Measurements from ENCODE around the gene MAP4K4. TPM values are rescaled to one million over a fixed set of nuclear protein-coding genes. Genes with fewer than 3 reads are reported as not detected.

MAP4K4 gene
- total and polyA plus RNA-seq, 5 donors, result 30.8 to 64.5 (median 61.7) TPM

DNA sequence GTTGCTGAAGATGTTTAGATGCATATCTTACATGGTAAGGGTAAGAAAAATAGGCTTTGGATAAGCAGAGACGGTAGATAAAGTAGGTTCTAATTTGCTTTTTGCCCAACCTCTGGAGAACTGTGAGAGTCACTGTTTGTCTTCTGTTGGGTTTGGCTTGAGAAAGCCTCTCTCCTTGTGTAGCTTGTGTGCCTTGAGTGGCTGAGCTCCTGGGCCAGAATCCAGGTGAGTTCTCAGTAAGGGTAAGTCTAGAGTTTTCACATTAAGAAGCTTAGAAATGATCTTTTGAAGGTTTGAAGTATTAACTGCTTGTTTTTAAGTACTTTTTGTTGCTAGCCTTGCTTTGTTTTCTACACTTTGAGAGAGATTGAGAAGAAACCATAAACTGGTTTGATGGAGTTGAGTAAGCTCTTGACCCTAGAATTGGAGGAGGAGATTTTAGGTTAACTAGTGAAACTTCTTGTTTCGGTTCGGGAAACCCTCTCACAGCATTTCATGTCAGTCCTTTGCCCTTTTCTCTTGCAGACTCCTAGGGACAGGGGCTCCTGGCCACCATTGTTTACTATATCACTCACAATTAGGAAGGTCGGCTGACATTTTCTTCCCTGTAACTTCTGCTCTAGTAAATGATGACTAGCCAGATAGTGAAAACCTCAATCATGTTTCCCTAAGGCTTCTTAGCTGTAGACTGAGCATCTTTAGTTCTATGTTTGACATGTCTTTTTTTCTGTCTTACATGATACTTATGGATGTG, 26.0 kb downstream of the MAP4K4 start:
- WGBS, result 85% methylated on average over 4 of the region's 4 CpGs
- Histone ChIP-seq H3K4me3 (ENCODE audit: low read length) (no peak overlapping the region), H3K27me3 (ENCODE audit: control insufficient read depth, insufficient read depth) (no peaks in the 10 kb centered on the region), H3K4me1 (ENCODE audit: control insufficient read depth, insufficient read depth, low read length) (peaks cover 18% of the 10 kb centered on the region), H3K27ac (ENCODE audit: low read length) (no peak overlapping the region), H3K9me3 (ENCODE audit: control insufficient read depth, low read length) (no peaks in the 10 kb centered on the region)
- DNase-seq (no peak), ATAC-seq (no peak)
- intact Hi-C loops (cut with DNase I), result no loop called here

DNA sequence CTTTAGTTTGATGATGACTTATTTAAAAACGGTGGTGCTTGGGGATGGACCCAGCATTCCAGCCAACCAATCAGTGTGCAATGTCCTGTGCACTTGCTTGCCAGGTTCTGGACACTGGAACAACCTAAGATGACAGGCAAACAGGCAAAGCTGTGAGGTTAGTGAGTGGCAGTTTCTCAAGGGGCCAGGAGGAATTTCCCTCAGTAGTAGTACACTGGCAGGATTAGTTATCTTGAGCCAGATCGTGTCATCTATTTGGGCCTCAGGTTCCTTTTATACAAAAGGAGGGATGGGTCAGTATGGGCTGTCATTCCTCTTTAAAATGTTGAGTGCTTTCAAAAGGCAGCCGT, 26.6 kb downstream of the MAP4K4 start:
- ATAC-seq (no peak), DNase-seq (no peak)
- WGBS, result 34% methylated on average over 3 of the region's 3 CpGs
- no peak overlapping the region for H3K4me3 ChIP-seq (ENCODE audit: low read length)
- no peaks in the 10 kb centered on the region for H3K27me3 ChIP-seq (ENCODE audit: control insufficient read depth, insufficient read depth)
- H3K4me1 ChIP-seq (ENCODE audit: control insufficient read depth, insufficient read depth, low read length), result peaks cover 14% of the 10 kb centered on the region
- intact Hi-C loops (cut with DNase I), result no loop called here
- H3K27ac ChIP-seq (ENCODE audit: low read length), result no peak overlapping the region
- H3K9me3 ChIP-seq (ENCODE audit: control insufficient read depth, low read length), result no peaks in the 10 kb centered on the region

DNA sequence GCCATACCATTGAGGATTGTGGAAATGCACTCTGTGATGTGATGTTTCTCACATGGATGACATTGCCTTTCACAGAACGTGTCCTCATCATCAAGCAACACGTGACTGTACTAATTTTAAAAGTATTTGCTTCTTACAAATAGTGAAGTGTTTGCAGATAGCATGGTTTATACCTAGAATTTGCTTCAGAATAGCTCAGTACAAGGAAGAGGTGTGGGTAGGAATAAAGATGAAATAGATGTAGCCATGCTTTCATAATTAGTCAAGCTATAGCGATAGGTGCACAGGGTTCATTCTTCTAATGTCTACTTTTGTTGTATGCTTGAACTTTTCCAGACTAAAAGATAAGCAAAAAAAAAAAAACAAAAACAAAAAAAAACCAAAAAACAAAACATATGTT, 27.5 kb downstream of the MAP4K4 start:
- peaks cover 16% of the 10 kb centered on the region for H3K4me1 ChIP-seq (ENCODE audit: control insufficient read depth, insufficient read depth, low read length)
- H3K9me3 ChIP-seq (ENCODE audit: control insufficient read depth, low read length), result no peaks in the 10 kb centered on the region
- intact Hi-C loops (cut with DNase I), result no loop called here
- no peak for ATAC-seq
- no peaks in the 10 kb centered on the region for H3K27me3 ChIP-seq (ENCODE audit: control insufficient read depth, insufficient read depth)
- no peak overlapping the region for H3K27ac ChIP-seq (ENCODE audit: low read length)
- no peak overlapping the region for H3K4me3 ChIP-seq (ENCODE audit: low read length)
- WGBS, result 67% methylated on average over 3 of the region's 3 CpGs
- DNase-seq, result no peak

DNA sequence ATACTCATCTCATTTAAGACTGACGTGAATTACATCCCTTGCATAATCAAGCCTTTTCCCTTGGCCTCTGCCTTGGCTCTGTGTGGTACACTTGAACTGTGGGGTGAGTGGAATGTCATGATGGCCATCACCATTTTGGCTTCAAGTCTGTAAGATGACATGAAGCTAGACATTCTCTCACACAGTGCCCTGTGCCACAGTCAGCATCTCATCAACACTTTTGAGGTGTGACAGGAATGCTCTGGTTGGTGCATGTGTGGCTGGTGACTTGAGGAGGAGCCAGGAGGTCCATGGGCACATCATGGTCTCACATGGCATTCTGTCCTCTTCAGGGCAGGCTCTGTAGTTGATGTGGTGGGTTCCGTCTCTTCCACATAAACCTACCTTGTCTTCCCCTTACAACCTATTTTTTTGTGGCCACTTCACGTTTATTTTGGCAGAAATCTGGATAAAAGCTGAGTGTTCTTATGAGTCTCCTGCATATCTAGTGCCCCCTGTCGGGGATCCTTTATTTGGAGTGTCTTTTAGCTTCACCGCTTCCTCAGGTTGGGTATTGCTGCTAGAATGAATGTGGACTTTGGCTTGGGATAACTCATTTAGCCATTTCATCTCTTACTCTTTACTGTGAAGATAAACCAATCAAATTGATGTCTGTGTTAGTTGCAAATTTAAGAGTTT, 28.1 kb downstream of the MAP4K4 start:
- DNase-seq, result peak in 1 of 3 donors; percentile 60
- H3K27me3 ChIP-seq (ENCODE audit: control insufficient read depth, insufficient read depth), result no peaks in the 10 kb centered on the region
- ATAC-seq, result peak; percentile 74 to 84
- H3K4me1 ChIP-seq (ENCODE audit: control insufficient read depth, insufficient read depth, low read length), result peaks cover 16% of the 10 kb centered on the region
- intact Hi-C loops (cut with DNase I), result no loop called here
- 61% methylated on average over 5 of the region's 5 CpGs for WGBS
- H3K4me3 ChIP-seq (ENCODE audit: low read length), result no peak overlapping the region
- H3K9me3 ChIP-seq (ENCODE audit: control insufficient read depth, low read length), result no peaks in the 10 kb centered on the region
- no peak overlapping the region for H3K27ac ChIP-seq (ENCODE audit: low read length)

DNA sequence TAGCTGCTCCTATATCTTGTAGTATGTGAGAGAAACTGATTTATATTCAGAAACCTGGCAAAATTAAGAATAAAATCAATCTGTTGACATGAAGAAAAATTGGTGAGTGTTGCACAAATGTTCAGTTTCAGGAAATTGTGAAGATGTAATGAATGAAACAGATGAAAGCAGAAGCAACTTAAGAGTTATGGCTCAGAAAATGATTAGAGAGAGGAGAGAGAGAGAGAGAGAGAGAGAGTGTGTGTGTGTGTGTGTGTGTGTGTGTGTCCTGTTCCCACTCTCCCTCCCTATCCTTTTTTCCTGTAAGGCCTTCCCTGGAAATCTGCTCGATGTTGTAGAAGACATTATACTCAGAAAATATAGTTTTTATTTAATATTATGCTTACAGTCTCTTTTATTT, 31.4 kb downstream of the MAP4K4 start:
- DNase-seq (no peak), ATAC-seq (no peak)
- Histone ChIP-seq H3K4me1 (ENCODE audit: control insufficient read depth, insufficient read depth, low read length) (peaks cover 26% of the 10 kb centered on the region), H3K9me3 (ENCODE audit: control insufficient read depth, low read length) (no peaks in the 10 kb centered on the region), H3K27ac (ENCODE audit: low read length) (no peak overlapping the region), H3K27me3 (ENCODE audit: control insufficient read depth, insufficient read depth) (no peaks in the 10 kb centered on the region), H3K4me3 (ENCODE audit: low read length) (no peak overlapping the region)
- intact Hi-C loops (cut with DNase I), result no loop called here
- 25% methylated on average over 1 of the region's 1 CpG for WGBS

DNA sequence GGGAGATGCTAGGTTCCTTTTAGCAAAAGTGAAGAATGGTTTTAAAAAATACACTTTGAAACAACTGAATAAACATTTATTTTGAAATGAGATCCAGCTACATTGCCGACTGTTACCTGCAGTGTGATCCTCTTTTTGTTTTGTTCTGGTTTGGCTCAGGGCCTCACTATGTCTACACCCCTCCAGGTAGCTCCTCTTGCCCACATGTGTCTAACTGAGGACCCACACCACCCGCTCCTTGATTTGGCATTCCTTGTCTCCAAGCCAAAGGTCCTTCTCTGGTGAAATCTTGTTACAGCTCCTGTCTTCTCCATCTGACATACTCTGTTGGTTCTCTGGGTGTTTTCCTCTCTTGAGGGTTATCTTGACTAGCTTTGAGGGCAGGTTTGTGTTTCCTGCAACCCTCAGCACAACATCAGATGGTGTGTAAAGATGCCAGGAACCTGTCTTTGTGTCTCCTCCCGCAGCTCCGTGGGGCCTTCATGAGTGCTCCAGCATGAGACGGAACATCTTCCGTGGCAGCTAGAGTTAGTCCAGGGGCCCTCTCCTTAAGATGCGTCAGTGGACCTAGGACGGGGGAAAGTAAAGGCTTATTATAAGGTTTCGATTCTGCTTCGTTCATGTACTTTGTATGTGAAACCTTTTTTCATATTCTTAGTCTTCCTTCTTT, 32.1 kb downstream of the MAP4K4 start:
- Histone ChIP-seq H3K27ac (ENCODE audit: low read length) (no peak overlapping the region), H3K4me1 (ENCODE audit: control insufficient read depth, insufficient read depth, low read length) (peaks cover 23% of the 10 kb centered on the region), H3K9me3 (ENCODE audit: control insufficient read depth, low read length) (no peaks in the 10 kb centered on the region), H3K4me3 (ENCODE audit: low read length) (no peak overlapping the region), H3K27me3 (ENCODE audit: control insufficient read depth, insufficient read depth) (no peaks in the 10 kb centered on the region)
- ATAC-seq (no peak), DNase-seq (no peak)
- intact Hi-C loops (cut with DNase I), result no loop called here
- 71% methylated on average over 10 of the region's 10 CpGs for WGBS

DNA sequence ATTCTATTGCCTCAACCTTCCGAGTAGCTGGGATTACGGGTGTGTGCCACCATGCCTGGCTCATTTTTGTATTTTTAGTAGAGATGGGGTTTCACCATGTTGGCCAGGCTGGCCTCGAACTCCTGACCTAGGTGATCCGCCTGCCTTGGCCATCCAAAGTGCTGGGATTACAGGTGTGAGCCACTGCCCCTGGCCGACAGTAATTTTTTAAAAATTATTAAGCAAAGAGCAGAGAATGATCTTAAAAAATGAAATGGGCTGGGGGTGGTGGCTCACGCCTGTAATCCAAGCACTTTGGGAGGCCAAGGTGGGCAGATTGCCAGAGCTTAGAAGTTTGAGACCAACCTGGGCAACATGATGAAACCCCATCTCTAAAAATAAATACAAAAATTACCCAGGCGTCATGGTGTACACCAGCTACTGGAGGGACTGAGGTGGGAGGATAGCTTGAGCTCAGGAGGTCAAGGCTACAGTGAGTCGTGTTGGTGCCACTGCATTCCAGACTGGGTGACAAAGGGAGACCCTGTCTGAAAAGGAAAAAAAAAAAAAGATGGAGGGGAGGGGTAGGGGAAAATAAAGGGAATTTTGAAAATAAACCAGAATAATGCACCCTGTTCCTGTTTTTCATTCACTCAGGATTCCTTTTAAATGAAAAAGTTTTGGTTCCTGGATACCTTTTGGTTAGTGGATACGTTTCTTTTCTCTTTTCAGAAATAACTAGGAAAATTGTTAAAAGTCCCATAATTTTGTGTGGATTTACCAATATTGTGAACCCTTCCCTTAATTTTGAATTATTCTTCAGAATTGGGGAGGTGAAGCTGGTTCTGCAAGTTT, 33.9 kb downstream of the MAP4K4 start:
- Histone ChIP-seq H3K4me1 (ENCODE audit: control insufficient read depth, insufficient read depth, low read length) (peaks cover 33% of the 10 kb centered on the region), H3K9me3 (ENCODE audit: control insufficient read depth, low read length) (no peaks in the 10 kb centered on the region), H3K27ac (ENCODE audit: low read length) (no peak overlapping the region), H3K4me3 (ENCODE audit: low read length) (no peak overlapping the region), H3K27me3 (ENCODE audit: control insufficient read depth, insufficient read depth) (no peaks in the 10 kb centered on the region)
- WGBS, result 80% methylated on average over 9 of the region's 9 CpGs
- intact Hi-C loops (cut with DNase I), result no loop called here
- ATAC-seq, result no peak
- DNase-seq, result no peak

DNA sequence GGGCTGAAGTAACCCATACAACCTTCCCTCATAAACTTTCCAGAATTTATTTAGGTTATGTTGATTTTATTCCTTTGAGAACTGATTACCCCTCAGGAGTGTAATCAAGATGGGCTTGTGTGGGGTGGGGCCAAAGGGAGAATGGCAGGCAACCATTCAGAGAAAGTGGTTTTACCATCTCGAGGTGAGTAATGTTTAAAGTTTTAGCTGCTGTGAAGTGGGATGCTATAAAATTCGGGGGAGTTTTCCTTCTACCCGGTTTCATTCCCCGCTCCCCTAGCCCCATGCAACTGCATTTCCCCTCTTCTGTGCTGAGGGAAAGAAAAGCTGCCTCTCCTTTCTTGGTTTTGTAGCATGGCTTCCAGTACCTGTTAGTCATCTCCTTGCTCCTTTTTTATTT, 34.7 kb downstream of the MAP4K4 start:
- intact Hi-C loops (cut with DNase I), result no loop called here
- peaks cover 33% of the 10 kb centered on the region for H3K4me1 ChIP-seq (ENCODE audit: control insufficient read depth, insufficient read depth, low read length)
- H3K4me3 ChIP-seq (ENCODE audit: low read length), result no peak overlapping the region
- ATAC-seq (no peak), DNase-seq (no peak)
- 80% methylated on average over 4 of the region's 4 CpGs for WGBS
- no peaks in the 10 kb centered on the region for H3K27me3 ChIP-seq (ENCODE audit: control insufficient read depth, insufficient read depth)
- no peaks in the 10 kb centered on the region for H3K9me3 ChIP-seq (ENCODE audit: control insufficient read depth, low read length)
- H3K27ac ChIP-seq (ENCODE audit: low read length), result no peak overlapping the region

DNA sequence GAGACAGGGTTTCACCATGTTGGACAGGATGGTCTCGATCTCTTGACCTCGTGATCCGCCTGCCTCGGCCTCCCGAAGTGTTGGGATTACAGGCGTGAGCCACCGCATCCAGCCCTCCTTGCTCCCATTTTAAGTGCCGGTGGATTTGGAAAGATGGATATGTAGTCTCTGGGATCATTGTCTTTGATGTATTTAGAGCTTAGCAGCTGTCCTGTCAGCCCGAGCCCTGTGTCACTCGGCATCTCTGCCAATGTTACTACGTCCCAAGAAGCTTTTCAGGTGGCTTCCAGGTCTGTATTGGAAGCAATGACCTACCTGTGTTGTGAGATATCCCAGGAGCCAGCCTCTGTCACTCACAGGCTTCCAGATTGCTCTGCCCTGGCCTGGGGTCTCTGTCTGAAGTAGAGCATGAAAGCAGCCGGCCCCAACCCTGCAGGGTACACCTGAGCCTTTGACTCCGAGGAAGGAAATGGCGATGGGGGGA, 35.3 kb downstream of the MAP4K4 start:
- Histone ChIP-seq H3K9me3 (ENCODE audit: control insufficient read depth, low read length) (no peaks in the 10 kb centered on the region), H3K4me1 (ENCODE audit: control insufficient read depth, insufficient read depth, low read length) (peaks cover 33% of the 10 kb centered on the region), H3K4me3 (ENCODE audit: low read length) (no peak overlapping the region), H3K27me3 (ENCODE audit: control insufficient read depth, insufficient read depth) (no peaks in the 10 kb centered on the region), H3K27ac (ENCODE audit: low read length) (peak overlapping the region; percentile 53)
- ATAC-seq (no peak), DNase-seq (no peak)
- intact Hi-C loops (cut with DNase I), result no loop called here
- WGBS, result 93% methylated on average over 14 of the region's 14 CpGs

DNA sequence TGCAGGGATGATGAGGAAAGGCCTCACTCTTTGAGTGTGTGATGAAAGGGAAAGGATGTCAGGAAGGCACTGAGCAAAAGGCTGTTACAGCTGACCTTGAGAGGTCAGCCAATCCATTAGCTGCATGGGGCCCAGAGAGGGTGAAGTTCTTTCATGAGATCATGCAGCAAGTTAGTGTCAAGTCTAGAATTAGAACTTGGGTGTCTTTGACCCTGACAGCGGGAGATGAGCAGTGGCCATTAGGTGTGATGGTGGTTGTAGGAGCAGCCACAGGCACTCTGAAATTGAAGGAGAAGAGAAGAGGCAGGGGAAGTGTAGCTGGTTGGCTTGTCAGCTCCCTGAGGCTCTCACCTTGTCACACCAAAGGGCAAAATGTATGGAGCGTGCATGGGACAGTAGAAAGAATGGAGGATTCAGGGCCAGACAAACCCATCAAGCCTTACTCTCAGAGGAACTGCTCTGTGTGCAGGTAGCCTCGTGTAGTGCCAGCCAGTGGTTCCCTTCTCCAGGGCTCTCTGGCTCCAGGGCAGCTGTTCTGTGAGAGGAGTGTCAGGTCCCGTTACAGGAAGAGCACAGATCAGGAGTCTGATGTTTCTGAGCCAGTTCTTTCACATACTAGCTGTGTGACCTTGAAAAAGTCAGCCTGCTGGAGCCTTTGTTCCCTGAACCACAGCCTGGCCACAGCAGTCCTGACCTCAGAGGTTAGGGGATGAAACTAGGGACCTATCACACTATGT, 35.9 kb downstream of the MAP4K4 start:
- ATAC-seq, result peak; percentile 63 to 76
- no peak for DNase-seq
- Histone ChIP-seq H3K27ac (ENCODE audit: low read length) (peak overlapping the region; percentile 54), H3K4me3 (ENCODE audit: low read length) (no peak overlapping the region), H3K27me3 (ENCODE audit: control insufficient read depth, insufficient read depth) (no peaks in the 10 kb centered on the region), H3K9me3 (ENCODE audit: control insufficient read depth, low read length) (no peaks in the 10 kb centered on the region), H3K4me1 (ENCODE audit: control insufficient read depth, insufficient read depth, low read length) (peaks cover 33% of the 10 kb centered on the region)
- intact Hi-C loops (cut with DNase I), result no loop called here
- WGBS, result 48% methylated on average over 4 of the region's 4 CpGs

Data from right cardiac atrium (tissue), 5 donors.